ENCODE measurements around the gene GRIN2D. TPM values are rescaled to one million over a fixed set of nuclear protein-coding genes. Genes with fewer than 3 reads are reported as not detected.

Gene GRIN2D
- total RNA-seq, 1 experiment from 2014 or later: 5.4 TPM

DNA sequence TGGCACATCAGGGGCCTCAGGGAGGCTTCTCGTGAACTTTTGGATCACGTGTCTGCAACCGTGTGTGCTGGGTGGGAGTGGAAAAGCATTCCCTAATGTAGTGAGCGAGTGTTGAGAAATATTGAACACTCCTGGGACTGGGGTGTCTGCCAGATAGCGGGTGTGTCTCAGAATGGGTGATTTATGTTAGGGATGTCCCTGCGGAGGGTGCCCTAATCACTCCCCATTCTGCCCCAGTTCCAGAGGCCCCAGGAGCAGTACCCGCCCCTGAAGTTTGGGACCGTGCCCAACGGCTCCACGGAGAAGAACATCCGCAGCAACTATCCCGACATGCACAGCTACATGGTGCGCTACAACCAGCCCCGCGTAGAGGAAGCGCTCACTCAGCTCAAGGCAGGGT is 28.1 kb downstream of the GRIN2D start:
- in situ Hi-C loops (cut with HindIII; ENCODE audit: low sequenced_read_pairs): no loop called here
- DNase-seq (ENCODE audit: low spot score): no peak

DNA sequence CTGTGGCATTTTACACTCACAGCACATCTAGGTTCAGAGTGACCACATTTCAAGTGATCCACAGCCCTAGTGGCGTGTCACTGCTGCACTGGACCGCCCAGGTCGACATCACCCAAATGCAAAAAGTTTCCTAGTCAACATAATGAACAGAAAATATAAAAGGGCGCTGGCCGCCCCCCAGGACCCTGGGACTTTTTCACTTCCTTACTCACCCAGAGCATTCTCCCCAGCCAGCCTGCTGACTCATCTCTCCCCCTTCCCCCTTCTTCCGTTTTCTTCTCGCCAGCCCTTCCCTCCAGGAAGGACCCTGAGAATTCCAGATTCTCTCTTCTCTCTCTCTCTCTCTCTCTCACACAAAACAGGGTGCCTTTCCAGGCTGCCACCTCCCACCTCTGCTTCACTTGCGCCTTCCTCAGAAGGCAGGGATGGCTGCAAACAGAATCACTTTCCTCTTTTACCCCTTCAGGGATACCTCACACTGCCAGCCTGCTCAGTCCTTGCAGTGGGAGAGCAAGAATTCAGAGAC is 31.3 kb downstream of the GRIN2D start:
- in situ Hi-C loops (cut with HindIII; ENCODE audit: low sequenced_read_pairs): no loop called here
- no peak for DNase-seq (ENCODE audit: low spot score)

- DNase-seq (ENCODE audit: low spot score): no peak
- in situ Hi-C loops (cut with HindIII; ENCODE audit: low sequenced_read_pairs): no loop called here
Observed at GRCh38 chr19:48428670-48429069, 35.2 kb downstream of the GRIN2D start.

- DNase-seq (ENCODE audit: low spot score): no peak
- in situ Hi-C loops (cut with HindIII; ENCODE audit: low sequenced_read_pairs): no loop called here
Observed at GRCh38 chr19:48433337-48433736, 39.9 kb downstream of the GRIN2D start.

- DNase-seq (ENCODE audit: low spot score): no peak
- in situ Hi-C loops (cut with HindIII; ENCODE audit: low sequenced_read_pairs): no loop called here
Observed at GRCh38 chr19:48436586-48436985, 43.1 kb downstream of the GRIN2D start.

DNA sequence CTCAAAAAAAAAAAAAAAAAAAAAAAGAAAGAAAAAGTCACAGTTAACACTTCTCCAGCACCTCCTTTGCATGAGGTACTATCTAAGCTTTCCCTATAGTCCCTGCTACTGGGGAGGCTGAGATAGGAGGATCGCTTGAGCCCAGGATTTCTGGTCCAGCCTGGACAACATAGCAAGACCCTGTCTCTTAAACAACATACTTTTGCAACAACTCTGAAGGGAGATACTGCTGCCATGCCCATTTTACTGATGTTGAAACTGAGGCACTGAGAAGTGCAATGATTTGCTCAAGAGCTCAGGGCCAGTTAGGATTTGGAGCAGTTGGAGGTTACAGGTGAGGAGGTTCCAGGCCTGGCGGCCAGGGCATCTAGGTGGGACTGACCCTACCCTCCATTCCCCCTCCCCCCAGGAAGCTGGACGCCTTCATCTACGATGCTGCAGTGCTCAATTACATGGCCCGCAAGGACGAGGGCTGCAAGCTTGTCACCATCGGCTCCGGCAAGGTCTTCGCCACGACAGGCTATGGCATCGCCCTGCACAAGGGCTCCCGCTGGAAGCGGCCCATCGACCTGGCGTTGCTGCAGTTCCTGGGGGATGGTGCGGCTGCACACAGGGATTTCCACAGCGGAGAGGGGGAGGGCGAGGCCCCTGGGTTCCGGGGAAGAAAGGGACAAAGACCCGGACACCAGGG is 48.0 kb downstream of the GRIN2D start:
- in situ Hi-C loops (cut with HindIII; ENCODE audit: low sequenced_read_pairs): no loop called here
- no peak for DNase-seq (ENCODE audit: low spot score)

- in situ Hi-C loops (cut with HindIII; ENCODE audit: low sequenced_read_pairs): no loop called here
- no peak for DNase-seq (ENCODE audit: low spot score)
Observed at GRCh38 chr19:48442116-48443035, 48.9 kb downstream of the GRIN2D start.

- in situ Hi-C loops (cut with HindIII; ENCODE audit: low sequenced_read_pairs): no loop called here
- no peak for DNase-seq (ENCODE audit: low spot score)
Observed at GRCh38 chr19:48443256-48443655, 49.8 kb downstream of the GRIN2D start.

Other genes with a start within 250 kb of the GRIN2D start
- gene LIG1, start 223.3 kb upstream of the GRIN2D start, total RNA-seq (2014; rRNA removed; shearing (Covaris generic)): 62.8 and 119 TPM in 2 replicates
- gene ZSWIM9, start 223.0 kb upstream of the GRIN2D start, total RNA-seq (2014; rRNA removed; shearing (Covaris generic)): 3.1 and 3.6 TPM in 2 replicates
- gene CARD8, start 137.8 kb upstream of the GRIN2D start, total RNA-seq (2014; rRNA removed; shearing (Covaris generic)): 25.9 and 36.0 TPM in 2 replicates
- 40.5 and 51.0 TPM in 2 replicates for gene ZNF114, start 123.6 kb upstream of the GRIN2D start, total RNA-seq (2014; rRNA removed; shearing (Covaris generic))
- gene EMP3, start 68.1 kb upstream of the GRIN2D start, total RNA-seq (2014; rRNA removed; shearing (Covaris generic)): 73.8 and 83.8 TPM in 2 replicates
- 7.4 and 9.8 TPM in 2 replicates for gene TMEM143, start 29.7 kb upstream of the GRIN2D start, total RNA-seq (2014; rRNA removed; shearing (Covaris generic))
- gene SYNGR4, start 29.3 kb upstream of the GRIN2D start, total RNA-seq (2014; rRNA removed; shearing (Covaris generic)): not detected in 2 replicates
- gene KDELR1, start 2.1 kb upstream of the GRIN2D start, total RNA-seq (2014; rRNA removed; shearing (Covaris generic)): 137 and 145 TPM in 2 replicates
- 87.9 and 99.8 TPM in 2 replicates for gene GRWD1, start 52.3 kb downstream of the GRIN2D start, total RNA-seq (2014; rRNA removed; shearing (Covaris generic))
- 0.31 TPM in 1 of 2 replicates, not detected in the other for gene KCNJ14, start 61.9 kb downstream of the GRIN2D start, total RNA-seq (2014; rRNA removed; shearing (Covaris generic))
- 87.4 and 107 TPM in 2 replicates for gene CYTH2, start 75.7 kb downstream of the GRIN2D start, total RNA-seq (2014; rRNA removed; shearing (Covaris generic))
- 8.1 and 12.5 TPM in 2 replicates for gene LMTK3, start 118.2 kb downstream of the GRIN2D start, total RNA-seq (2014; rRNA removed; shearing (Covaris generic))
- gene SULT2B1, start 158.5 kb downstream of the GRIN2D start, total RNA-seq (2014; rRNA removed; shearing (Covaris generic)): 0.37 TPM in 1 of 2 replicates, not detected in the other
- gene SPACA4, start 213.1 kb downstream of the GRIN2D start, total RNA-seq (2014; rRNA removed; shearing (Covaris generic)): 0.55 TPM in 1 of 2 replicates, not detected in the other
- 0.34 TPM in 1 of 2 replicates, not detected in the other for gene FAM83E, start 221.4 kb downstream of the GRIN2D start, total RNA-seq (2014; rRNA removed; shearing (Covaris generic))
- gene RPL18, start 225.5 kb downstream of the GRIN2D start, total RNA-seq (2014; rRNA removed; shearing (Covaris generic)): 3,072 and 3,826 TPM in 2 replicates
- gene SPHK2, start 225.8 kb downstream of the GRIN2D start, total RNA-seq (2014; rRNA removed; shearing (Covaris generic)): 16.5 and 45.7 TPM in 2 replicates
- gene DBP, start 243.7 kb downstream of the GRIN2D start, total RNA-seq (2014; rRNA removed; shearing (Covaris generic)): 25.5 and 40.0 TPM in 2 replicates

Measured in G401 (cell line).